H1 (cell line): ENCODE results near the gene TEX44. TPM values are rescaled to one million over a fixed set of nuclear protein-coding genes. Genes with fewer than 3 reads are reported as not detected.

Experiments used
- CTCF ChIA-PET: fragments of 300-600 bp; sonication (Branson Sonifier 250); formaldehyde crosslinking; loops from one replicate; lab custom pipeline; 2021; ENCODE audit not compliant: partially characterized antibody; lab: Charles Lee
- POLR2A ChIA-PET: fragments of 300-600 bp; sonication (Branson Sonifier 250); formaldehyde crosslinking; loops from one replicate; lab custom pipeline; 2021; ENCODE audit warnings: inconsistent platforms; ENCODE audit not compliant: partially characterized antibody; lab: Charles Lee
- DNase-seq, 2 experiments: peaks; one replicate each; pipeline versions ENCODE4 v3.0.0 to v3.0.0-alpha.2; 2010 to 2022; ENCODE audit warnings: low spot score in 2 of 2, low read depth in 1 of 2, mixed read lengths in 1 of 2
- FAIRE-seq: peaks from 2 replicates; lab custom pipeline; 2011; peaks lifted over from hg19 to GRCh38; lab: Jason Lieb, UNC
- H2AFZ ChIP-seq: 2 replicates; pipeline ENCODE4 v1.8.1; 2012; ENCODE audit warnings: low read length, inconsistent platforms
- H2AK5ac ChIP-seq: 2 replicates; pipeline ENCODE4 v1.6.1; 2013; ENCODE audit warnings: low read depth, low read length
- H2BK120ac ChIP-seq: replicated peaks from 2 replicates; pipeline ENCODE3; 2013; ENCODE audit warnings: low read depth, low read length, inconsistent platforms
- H2BK12ac ChIP-seq: 2 replicates; pipeline ENCODE4 v1.6.1; 2013; ENCODE audit warnings: low read depth, low read length
- H2BK15ac ChIP-seq: 2 replicates; pipeline ENCODE4 v1.6.1; 2013; ENCODE audit warnings: low read length
- H2BK20ac ChIP-seq: 2 replicates; pipeline ENCODE4 v1.6.1; 2013; ENCODE audit warnings: low read length
- H2BK5ac ChIP-seq: 2 replicates; pipeline ENCODE4 v1.6.1; 2013; ENCODE audit warnings: low read depth, low read length
- H3K14ac ChIP-seq: 2 replicates; pipeline ENCODE4 v1.6.1; 2013; ENCODE audit warnings: inconsistent platforms; ENCODE audit not compliant: insufficient read length
- H3K18ac ChIP-seq: 2 replicates; pipeline ENCODE4 v1.6.1; 2013; ENCODE audit warnings: low read length; ENCODE audit errors: extremely low read depth
- H3K23ac ChIP-seq: 2 replicates; pipeline ENCODE4 v1.6.1; 2013; ENCODE audit warnings: inconsistent platforms; ENCODE audit not compliant: insufficient read length
- H3K23me2 ChIP-seq: 2 replicates; pipeline ENCODE4 v1.6.1; 2013; ENCODE audit warnings: low read depth, low read length
- H3K27ac ChIP-seq: 2 replicates; pipeline ENCODE4 v1.6.1; 2011; ENCODE audit warnings: low read depth, low read length, inconsistent platforms
- H3K27me3 ChIP-seq, 4 experiments: replicated peaks in 1 of 4; 1 replicate in 1 of 4; 2 replicates in 3 of 4; pipeline versions ENCODE4 v1.6.1 to v1.8.1; 2011 to 2013; ENCODE audit warnings: low read length in 3 of 4, mild to moderate bottlenecking in 3 of 4, inconsistent platforms in 2 of 4, mixed read lengths in 2 of 4, moderate library complexity in 1 of 4; ENCODE audit not compliant: control insufficient read depth in 3 of 4, insufficient read depth in 3 of 4; ENCODE audit errors: extremely low read depth in 1 of 4
- H3K36me3 ChIP-seq, 4 experiments: 2 replicates each; pipeline versions ENCODE4 v1.6.1 to v1.8.1; 2011 to 2013; ENCODE audit warnings: mild to moderate bottlenecking in 4 of 4, low read length in 3 of 4, moderate library complexity in 2 of 4, control low read depth in 1 of 4, inconsistent platforms in 1 of 4; ENCODE audit not compliant: insufficient read depth in 4 of 4, control insufficient read depth in 2 of 4
- H3K4ac ChIP-seq: replicated peaks from 2 replicates; pipeline ENCODE3; 2013; ENCODE audit warnings: low read length, low read depth, mixed read lengths, inconsistent platforms; ENCODE audit not compliant: insufficient read length
- H3K4me1 ChIP-seq, 4 experiments: replicated peaks in 1 of 4; 1 replicate in 1 of 4; 2 replicates in 3 of 4; pipeline versions ENCODE4 v1.6.1 to v1.8.1; 2011 to 2013; ENCODE audit warnings: low read length in 3 of 4, inconsistent platforms in 2 of 4, mixed read lengths in 1 of 4; ENCODE audit not compliant: insufficient read depth in 4 of 4, control insufficient read depth in 3 of 4
- H3K4me2 ChIP-seq, 2 experiments: 2 replicates each; pipeline versions ENCODE4 v1.6.1 to v1.8.1; 2011 to 2013; ENCODE audit warnings: low read depth in 2 of 2, low read length in 2 of 2, control low read depth in 1 of 2, inconsistent platforms in 1 of 2, mild to moderate bottlenecking in 1 of 2; ENCODE audit not compliant: insufficient read depth in 1 of 2
- H3K4me3 ChIP-seq, 4 experiments: fragments of 200-600, 300-600 bp in 1 of 4; sonication (generic), shearing (Covaris generic), sonication (Bioruptor Twin) in 1 of 4; 2 replicates each; pipeline versions ENCODE4 v1.5.1 to v1.8.1; 2011 to 2016; ENCODE audit warnings: low read length in 4 of 4, low read depth in 3 of 4, control low read depth in 2 of 4, inconsistent platforms in 2 of 4, mild to moderate bottlenecking in 2 of 4, mixed read lengths in 1 of 4, moderate library complexity in 1 of 4; ENCODE audit not compliant: insufficient read depth in 2 of 4; ENCODE audit errors: extremely low read depth in 1 of 4
- H3K56ac ChIP-seq: replicated peaks from 2 replicates; pipeline ENCODE3; 2013; ENCODE audit warnings: low read depth, mild to moderate bottlenecking, mixed read lengths, low read length, inconsistent platforms; ENCODE audit not compliant: insufficient read length
- H3K79me1 ChIP-seq: 2 replicates; pipeline ENCODE4 v1.6.1; 2013; ENCODE audit warnings: low read depth, low read length, control low read depth
- H3K79me2 ChIP-seq, 2 experiments: 2 replicates each; pipeline versions ENCODE4 v1.6.1 to v1.8.1; 2012 to 2013; ENCODE audit warnings: low read length in 2 of 2, mild to moderate bottlenecking in 2 of 2, inconsistent platforms in 1 of 2; ENCODE audit not compliant: insufficient read depth in 2 of 2, control insufficient read depth in 1 of 2
- H3K9ac ChIP-seq, 4 experiments: replicated peaks in 1 of 4; 1 replicate in 1 of 4; 2 replicates in 3 of 4; pipeline versions ENCODE4 v1.6.1 to v1.8.1; 2011 to 2013; ENCODE audit warnings: low read depth in 3 of 4, low read length in 3 of 4, control low read depth in 2 of 4, mild to moderate bottlenecking in 2 of 4, moderate library complexity in 2 of 4, inconsistent platforms in 1 of 4; ENCODE audit errors: extremely low read depth in 1 of 4
- H3K9me3 ChIP-seq, 2 experiments: 2 replicates each; pipeline versions ENCODE4 v1.6.1 to v1.8.1; 2012 to 2013; ENCODE audit warnings: mild to moderate bottlenecking in 2 of 2, moderate library complexity in 2 of 2, control low read depth in 1 of 2, inconsistent platforms in 1 of 2, low read depth in 1 of 2, low read length in 1 of 2, mixed read lengths in 1 of 2; ENCODE audit not compliant: insufficient read depth in 2 of 2
- H4K20me1 ChIP-seq, 2 experiments: replicated peaks in 1 of 2; 2 replicates each; pipeline versions ENCODE3 to v1.8.1; 2011 to 2013; ENCODE audit warnings: inconsistent platforms in 2 of 2, low read length in 2 of 2, mild to moderate bottlenecking in 1 of 2; ENCODE audit not compliant: insufficient read depth in 2 of 2, control insufficient read depth in 1 of 2
- H4K5ac ChIP-seq: 2 replicates; pipeline ENCODE4 v1.6.1; 2013; ENCODE audit warnings: low read length, low read depth, mixed read lengths, inconsistent platforms; ENCODE audit not compliant: insufficient read length
- H4K8ac ChIP-seq: 2 replicates; pipeline ENCODE4 v1.8.0; 2013; ENCODE audit warnings: mild to moderate bottlenecking, moderate library complexity, low read length, inconsistent platforms; ENCODE audit not compliant: insufficient read depth; ENCODE audit errors: extremely low read depth
- H4K91ac ChIP-seq: replicated peaks from 2 replicates; pipeline ENCODE3; 2013; ENCODE audit warnings: low read length, mixed read lengths, inconsistent platforms; ENCODE audit not compliant: insufficient read length
- CEBPB ChIP-seq: IDR thresholded peaks from 2 replicates; pipeline ENCODE4 v1.6.1; 2012; ENCODE audit warnings: low read depth, low read length
- RFX5 ChIP-seq: IDR thresholded peaks from 2 replicates; pipeline ENCODE4 v1.6.1; 2011; ENCODE audit warnings: low read depth, low read length, improper control_type of control experiment, borderline replicate concordance
- TCF12 ChIP-seq: IDR thresholded peaks from 2 replicates; pipeline ENCODE4 v1.6.1; 2011; ENCODE audit warnings: low read depth, mild to moderate bottlenecking, low read length
- YY1 ChIP-seq: IDR thresholded peaks from 2 replicates; pipeline ENCODE4 v1.6.1; 2011; ENCODE audit warnings: low read depth, mild to moderate bottlenecking, low read length
- WGBS, 2 experiments: shearing (Covaris generic) in 1 of 2; methylation state at CpG; one replicate each; pipeline versions ENCODE4 v1.1.6 to v1.1.7; 2013 to 2015; ENCODE audit warnings: low lambda C conversion rate in 2 of 2, mixed read lengths in 2 of 2, inconsistent platforms in 1 of 2, low coverage in 1 of 2, missing lambda C conversion rate in 1 of 2; ENCODE audit not compliant: insufficient replicate concordance in 2 of 2, insufficient coverage in 1 of 2, insufficient read length in 1 of 2; ENCODE audit errors: extremely low coverage in 1 of 2, missing lambda C conversion rate in 1 of 2; 5-methylcytosine and 5-hydroxymethylcytosine counted together
- polyA plus RNA-seq, 7 experiments: library from polyadenylated mRNA; depleted of rRNA in 3 of 7; stranded (reverse) in 5 of 7; unstranded in 2 of 7; fragments of >200 nt in 5 of 7; fragments of 200-250 nt in 2 of 7; gene quantifications; 1 replicate in 5 of 7; 2 replicates in 1 of 7; 4 replicates in 1 of 7; pipeline versions ENCODE4 v1.2.1 to v1.2.3, GENCODE V29; 2011 to 2013; ENCODE audit warnings: missing spikeins in 2 of 7, mixed read lengths in 2 of 7
- total RNA-seq: library from RNA; stranded (reverse); fragmentation: NEBNext Ultra II Directional; extraction: Animal tissue kit (Norgen Biotek cat#: 25700); gene quantifications from 2 replicates; pipeline ENCODE4 v1.2.1, GENCODE V29; 2021

TEX44 gene
- total and polyA plus RNA-seq, 2 of the 8 experiments (the other 6 are each of a cell fraction or from before 2014, with no cell fraction given) = not detected

GRCh38 chr2:231573096-231573495, 19.6 kb upstream of the TEX44 start:
- peak overlapping the region; percentile 96; the same call in 1 of the 2 replicates for H4K8ac ChIP-seq
- H3K79me2 ChIP-seq = no peaks in the 10 kb centered on the region
- H2BK120ac ChIP-seq = peak overlapping the region; percentile 100
- H2AK5ac ChIP-seq = no peak overlapping the region
- H3K56ac ChIP-seq = peak overlapping the region; percentile 72
- H2AFZ ChIP-seq = no peak overlapping the region
- peaks cover 3 to 47% (median 27%) of the 10 kb centered on the region in 4 experiments for H3K4me1 ChIP-seq
- H3K9me3 ChIP-seq = no peaks in the 10 kb centered on the region
- CTCF ChIA-PET = interaction anchor here (0.6 to 16.1 kb wide), 7 partner anchors 8 to 102 kb away, joined by 3 to 368 read pairs (median 8); partner anchors contain the start of gene TEX44
- peak overlapping the region; percentile 26 to 55; a peak in 3 of 4 replicates for H3K4me2 ChIP-seq
- H3K4me3 ChIP-seq = peak overlapping the region in 1 of 4 experiments; percentile 25; a peak in 1 of 8 replicates
- peak overlapping the region; percentile 98 for H2BK5ac ChIP-seq
- WGBS, 2 experiments = 33% methylated on average over 4 of the region's 4 CpGs; no CpG with 5 or more reads in 1 of the 2 experiments
- peak overlapping the region; percentile 99 for H3K18ac ChIP-seq
- H3K14ac ChIP-seq = no peak overlapping the region
- H3K27ac ChIP-seq = peak overlapping the region; percentile 96
- peak overlapping the region; percentile 100 for H2BK20ac ChIP-seq
- H3K79me1 ChIP-seq = no peaks in the 10 kb centered on the region
- H4K5ac ChIP-seq = peak overlapping the region; percentile 100
- no peaks in the 10 kb centered on the region for H4K20me1 ChIP-seq
- no peaks in the 10 kb centered on the region; the same call in 1 of the 2 replicates for H3K23me2 ChIP-seq
- POLR2A ChIA-PET = interaction anchor here (1.0 to 1.9 kb wide), 6 partner anchors 13 to 91 kb away, joined by 3 to 6 read pairs (median 5); no protein-coding TSS in a partner anchor
- H4K91ac ChIP-seq = peak overlapping the region; percentile 100
- TF ChIP-seq TCF12 = no peak
- TF ChIP-seq CEBPB = no peak
- TF ChIP-seq YY1 = 0 out of 2 replicates have a peak, but pooled peaks have one; percentile 31
- no peak for TF ChIP-seq RFX5
- TF ChIP-seq, all 59 proteins: peak for 1
- Histone ChIP-seq H3K9ac (peak overlapping the region in 2 of 4 experiments; percentile 40 to 64; a peak in 3 of 7 replicates), H3K4ac (peak overlapping the region; percentile 100), H2BK12ac (peak overlapping the region; percentile 99), H2BK15ac (peak overlapping the region; percentile 74; the same call in 1 of the 2 replicates), H3K23ac (no peak overlapping the region), H3K27me3 (no peaks in the 10 kb centered on the region), H3K36me3 (no peaks in the 10 kb centered on the region)
- DNase-seq (no peak), FAIRE-seq (no peak)
